Medulla oblongata (tissue), 1 donor: Measurements from ENCODE around the gene ORC1.
A peak's percentile ranks its signal among the peaks of the same experiment; 100 is the strongest.

ENCODE experiments used
- DNase-seq: peaks from one replicate; pipeline ENCODE4 v3.0.0-alpha.2; 2015; ENCODE audit errors: extremely low spot score

ORC1 gene

GRCh38 chr1:52404116-52404974 is at the start of gene ORC1, which contains the start of gene PRPF38A:
TSS of gene ORC1 (minus strand) at chr1:52404423. CDS start at chr1:52402223, 2,200 bp downstream.
TSS of gene PRPF38A (plus strand) at chr1:52404602. CDS start at chr1:52404750, 148 bp downstream.
- DNase-seq, result peak; percentile 99

- no peak for DNase-seq
Observed at GRCh38 chr1:52444463-52444862, 40.2 kb upstream of the ORC1 start.

- no peak for DNase-seq
Observed at GRCh38 chr1:52439976-52440375, 35.8 kb upstream of the ORC1 start.

- DNase-seq, result no peak
Observed at GRCh38 chr1:52436817-52437216, 32.6 kb upstream of the ORC1 start.

- no peak for DNase-seq
Observed at GRCh38 chr1:52435650-52436049, 31.4 kb upstream of the ORC1 start.

GRCh38 chr1:52435211-52435610 is 31.0 kb upstream of the ORC1 start:
- no peak for DNase-seq

GRCh38 chr1:52432807-52433206 is 28.6 kb upstream of the ORC1 start:
- no peak for DNase-seq

- no peak for DNase-seq
Observed at GRCh38 chr1:52427152-52427551, 22.9 kb upstream of the ORC1 start.

GRCh38 chr1:52426371-52426770 is 22.1 kb upstream of the ORC1 start:
- no peak for DNase-seq

- no peak for DNase-seq
Observed at GRCh38 chr1:52424813-52425212, 20.6 kb upstream of the ORC1 start.

GRCh38 chr1:52424231-52424636 is 20.0 kb upstream of the ORC1 start:
- DNase-seq, result no peak

GRCh38 chr1:52423771-52424170 is 19.5 kb upstream of the ORC1 start:
- no peak for DNase-seq

GRCh38 chr1:52423055-52423454 is 18.8 kb upstream of the ORC1 start:
- DNase-seq, result no peak

- DNase-seq, result no peak
Observed at GRCh38 chr1:52420713-52421112, 16.5 kb upstream of the ORC1 start.

GRCh38 chr1:52416811-52417210 is 12.6 kb upstream of the ORC1 start:
- no peak for DNase-seq

- DNase-seq, result no peak
Observed at GRCh38 chr1:52414942-52415341, 10.7 kb upstream of the ORC1 start.

GRCh38 chr1:52413410-52413989 is 9.3 kb upstream of the ORC1 start:
- DNase-seq, result no peak

GRCh38 chr1:52404975-52405338 is 734 bp upstream of the ORC1 start:
- no peak for DNase-seq

GRCh38 chr1:52403566-52404115 is 582 bp downstream of the ORC1 start:
- no peak for DNase-seq

- DNase-seq, result no peak
Observed at GRCh38 chr1:52402860-52403240, 1.4 kb downstream of the ORC1 start.

- DNase-seq, result no peak
Observed at GRCh38 chr1:52400131-52400530, 4.1 kb downstream of the ORC1 start.

GRCh38 chr1:52399629-52400028 is 4.6 kb downstream of the ORC1 start:
- no peak for DNase-seq

GRCh38 chr1:52393174-52393573 is 11.0 kb downstream of the ORC1 start:
- DNase-seq, result no peak
